SK-N-MC (cell line): ENCODE measurements around the gene DMRTC2.

ENCODE experiments used
- DNase-seq: peaks from one replicate; pipeline ENCODE4 v3.0.0-alpha.2; 2011; ENCODE audit warnings: low read depth, low spot score
- H3K27ac ChIP-seq: fragments of 200-600 bp; sonication (generic); 2 replicates; pipeline ENCODE4 v1.5.1; 2016; ENCODE audit warnings: mixed run types
- H3K36me3 ChIP-seq: fragments of 200-600 bp; sonication (generic); 2 replicates; pipeline ENCODE4 v1.6.1; 2017; ENCODE audit warnings: antibody characterized with exemption, low read length, mixed read lengths; ENCODE audit not compliant: insufficient read depth
- H3K4me3 ChIP-seq: fragments of 200-600 bp; sonication (generic); 2 replicates; pipeline ENCODE4 v1.5.1; 2016
- H3K9ac ChIP-seq: fragments of 200-600 bp; sonication (generic); 2 replicates; pipeline ENCODE4 v1.8.0; 2017; ENCODE audit warnings: mixed run types, mixed read lengths; ENCODE audit not compliant: insufficient read length
- H3K9me3 ChIP-seq: fragments of 200-600 bp; sonication (generic); 2 replicates; pipeline ENCODE4 v1.6.1; 2017; ENCODE audit warnings: low read depth, mild to moderate bottlenecking, antibody characterized with exemption, low read length, moderate library complexity, mixed read lengths
- EZH2 ChIP-seq: fragments of 200-600 bp; sonication (generic); IDR thresholded peaks from one replicate; pipeline ENCODE4 v1.6.1; 2017; ENCODE audit warnings: antibody characterized with exemption
- FOXP2 ChIP-seq: optimal IDR thresholded peaks from 2 replicates; pipeline ENCODE3; 2011; ENCODE audit warnings: mild to moderate bottlenecking, moderate library complexity; ENCODE audit not compliant: insufficient read depth; ENCODE audit errors: extremely low read length, control extremely low read depth
- POLR2AphosphoS5 ChIP-seq: IDR thresholded peaks from 2 replicates; pipeline ENCODE4 v1.6.1; 2012; ENCODE audit warnings: mild to moderate bottlenecking, low read depth, low read length, borderline replicate concordance

The DMRTC2 gene

GRCh38 chr19:41845001-41845050 lies at the start of gene DMRTC2:
Gene DMRTC2, plus strand, starts transcription at chr19:41845042. Its CDS starts 2,387 bp downstream, at chr19:41847429.
- Histone ChIP-seq H3K36me3 (no peaks in the 10 kb centered on the region), H3K4me3 (no peak within 1 kb of the TSS), H3K9me3 (no peaks in the 10 kb centered on the region), H3K27ac (no peak within 1 kb of the TSS), H3K9ac (no peak within 1 kb of the TSS)
- DNase-seq, result no peak
- TF ChIP-seq FOXP2 (no peak), EZH2 (no peak), POLR2AphosphoS5 (no peak)

DNA sequence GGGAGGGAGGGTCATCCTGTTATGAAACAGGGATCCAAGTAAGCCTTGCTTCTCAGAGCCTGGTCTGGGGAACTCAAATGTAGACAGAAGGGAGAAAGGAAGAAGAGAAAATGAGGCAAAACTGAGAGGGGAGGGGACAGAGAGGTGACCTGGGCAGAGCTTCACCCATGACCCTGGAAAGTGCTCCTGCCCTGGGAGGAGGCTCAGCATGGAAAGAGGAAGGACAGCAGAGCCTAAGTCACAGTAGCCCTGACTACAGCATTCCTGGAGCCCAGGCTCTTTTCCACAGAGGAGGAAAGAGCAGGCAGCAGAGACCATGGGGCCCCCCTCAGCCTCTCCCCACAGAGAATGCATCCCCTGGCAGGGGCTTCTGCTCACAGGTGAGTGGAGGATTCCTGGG lies 48.5 kb upstream of the DMRTC2 start, which contains the start of gene CEACAM3:
Gene CEACAM3, plus strand, starts transcription at position 226 of the 400 bp plus-strand sequence. Its CDS starts 91 bp downstream, at position 317.
- Histone ChIP-seq H3K9ac (no peak within 1 kb of the TSS), H3K9me3 (no peaks in the 10 kb centered on the region)
- DNase-seq, result no peak

DNA sequence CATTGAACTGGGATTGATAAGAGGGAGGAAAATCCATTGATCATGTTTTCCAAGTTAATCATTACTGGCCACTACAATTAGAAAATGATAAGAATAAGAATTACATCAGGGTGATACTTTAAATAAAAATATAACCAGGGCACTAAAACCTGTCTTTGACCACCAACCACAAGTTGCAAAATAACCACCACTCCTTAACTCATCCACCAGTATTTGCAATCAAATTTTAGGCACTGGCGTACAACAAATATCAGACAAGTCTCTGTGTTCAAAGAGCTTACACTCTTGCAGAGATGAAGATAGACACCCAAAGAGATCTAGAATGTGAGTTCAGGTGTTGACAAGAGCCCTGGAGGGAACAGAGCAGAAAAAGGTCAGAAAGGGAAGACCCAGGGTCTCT lies 47.9 kb upstream of the DMRTC2 start:
- no peak for TF ChIP-seq POLR2AphosphoS5
- TF ChIP-seq FOXP2, result no peak
- TF ChIP-seq EZH2, result no peak
- H3K36me3 ChIP-seq, result no peaks in the 10 kb centered on the region
- H3K9ac ChIP-seq, result no peak overlapping the region
- H3K4me3 ChIP-seq, result no peak overlapping the region
- no peak overlapping the region for H3K27ac ChIP-seq
- no peaks in the 10 kb centered on the region for H3K9me3 ChIP-seq
- DNase-seq, result no peak

More for the DNA sequence above, 48.5 kb upstream of the DMRTC2 start, which contains the start of gene CEACAM3:
- Histone ChIP-seq H3K27ac (no peak within 1 kb of the TSS), H3K4me3 (no peak within 1 kb of the TSS), H3K36me3 (no peaks in the 10 kb centered on the region)
- TF ChIP-seq EZH2 (no peak), POLR2AphosphoS5 (no peak), FOXP2 (no peak)

GRCh38 chr19:41799444-41800000 lies 45.3 kb upstream of the DMRTC2 start:
- Histone ChIP-seq H3K27ac (no peak overlapping the region), H3K36me3 (no peaks in the 10 kb centered on the region)

GRCh38 chr19:41801031-41801430 lies 43.8 kb upstream of the DMRTC2 start:
- no peaks in the 10 kb centered on the region for H3K9me3 ChIP-seq
- no peaks in the 10 kb centered on the region for H3K36me3 ChIP-seq
- no peak overlapping the region for H3K27ac ChIP-seq
- no peak overlapping the region for H3K4me3 ChIP-seq
- no peak for DNase-seq
- H3K9ac ChIP-seq, result no peak overlapping the region
- TF ChIP-seq POLR2AphosphoS5, result no peak
- no peak for TF ChIP-seq EZH2
- TF ChIP-seq FOXP2, result no peak

More at GRCh38 chr19:41799444-41800000, 45.3 kb upstream of the DMRTC2 start:
- H3K9me3 ChIP-seq, result no peaks in the 10 kb centered on the region
- H3K9ac ChIP-seq, result no peak overlapping the region
- no peak for DNase-seq
- H3K4me3 ChIP-seq, result no peak overlapping the region
- TF ChIP-seq EZH2 (no peak), FOXP2 (no peak), POLR2AphosphoS5 (no peak)

DNA sequence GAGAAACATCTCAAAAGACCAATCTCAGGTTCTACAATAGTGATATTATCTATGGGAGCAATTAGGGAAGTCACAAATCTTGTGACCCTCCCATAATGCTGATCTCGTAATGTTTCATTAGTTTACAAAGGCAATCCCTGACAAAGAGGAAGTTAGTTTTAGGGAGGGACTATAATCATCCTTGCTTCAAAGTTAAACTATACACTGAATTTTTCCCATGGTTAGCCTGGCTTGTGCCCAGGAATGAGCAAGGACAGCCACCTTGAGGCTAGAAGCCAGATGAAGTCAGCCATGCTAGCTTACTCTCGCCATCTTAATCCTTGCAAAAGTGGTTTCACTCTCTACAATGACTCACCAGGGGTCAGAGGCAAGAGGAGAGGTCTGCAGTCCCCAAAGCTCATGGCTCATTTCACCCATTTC lies 43.0 kb upstream of the DMRTC2 start:
- no peaks in the 10 kb centered on the region for H3K36me3 ChIP-seq
- TF ChIP-seq FOXP2 (no peak), EZH2 (no peak), POLR2AphosphoS5 (no peak)
- no peak overlapping the region for H3K4me3 ChIP-seq
- no peak overlapping the region for H3K27ac ChIP-seq
- H3K9me3 ChIP-seq, result no peaks in the 10 kb centered on the region
- H3K9ac ChIP-seq, result no peak overlapping the region
- DNase-seq, result no peak

GRCh38 chr19:41802770-41803169 lies 42.1 kb upstream of the DMRTC2 start:
- no peak for DNase-seq
- Histone ChIP-seq H3K9me3 (no peaks in the 10 kb centered on the region), H3K27ac (no peak overlapping the region), H3K4me3 (no peak overlapping the region), H3K36me3 (no peaks in the 10 kb centered on the region), H3K9ac (no peak overlapping the region)
- TF ChIP-seq FOXP2, result no peak
- no peak for TF ChIP-seq EZH2
- no peak for TF ChIP-seq POLR2AphosphoS5

DNA sequence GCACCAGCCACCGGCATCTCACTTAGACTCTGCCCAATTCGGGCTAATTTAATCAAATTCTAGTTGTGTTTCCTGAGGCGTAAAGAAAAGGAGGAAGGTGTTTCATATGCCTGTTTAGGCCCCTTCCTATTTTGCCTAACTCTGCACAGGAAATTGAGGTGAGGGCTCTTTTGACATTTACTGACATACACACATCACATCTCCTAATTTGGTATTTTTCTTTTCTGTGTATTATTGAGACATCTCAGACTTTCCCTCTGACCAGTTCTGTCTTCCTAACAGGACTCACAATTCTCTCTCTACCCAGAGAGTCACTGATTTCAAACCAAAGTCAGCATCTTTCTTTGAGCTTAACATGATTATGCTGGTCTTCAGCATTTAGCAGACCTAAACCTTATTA lies 40.5 kb upstream of the DMRTC2 start:
- TF ChIP-seq EZH2 (no peak), FOXP2 (no peak), POLR2AphosphoS5 (no peak)
- Histone ChIP-seq H3K27ac (no peak overlapping the region), H3K9me3 (no peaks in the 10 kb centered on the region)

GRCh38 chr19:41807176-41807575 lies 37.7 kb upstream of the DMRTC2 start:
- TF ChIP-seq POLR2AphosphoS5 (no peak), FOXP2 (no peak), EZH2 (no peak)
- Histone ChIP-seq H3K27ac (no peak overlapping the region), H3K9me3 (no peaks in the 10 kb centered on the region)

More for the DNA sequence above, 40.5 kb upstream of the DMRTC2 start:
- no peak for DNase-seq
- Histone ChIP-seq H3K9ac (no peak overlapping the region), H3K36me3 (no peaks in the 10 kb centered on the region), H3K4me3 (no peak overlapping the region)

More at GRCh38 chr19:41807176-41807575, 37.7 kb upstream of the DMRTC2 start:
- no peaks in the 10 kb centered on the region for H3K36me3 ChIP-seq
- no peak for DNase-seq
- no peak overlapping the region for H3K4me3 ChIP-seq
- no peak overlapping the region for H3K9ac ChIP-seq
